HepG2 (cell line): ENCODE results near the gene FIZ1. TPM values are rescaled to one million over a fixed set of nuclear protein-coding genes. Genes with fewer than 3 reads are reported as not detected.
A peak's percentile ranks its signal among the peaks of the same experiment; 100 is the strongest.

Experiments
- CEBPZ ChIP-seq: IDR thresholded peaks from 2 replicates; pipeline ENCODE4 v1.6.1; 2012; ENCODE audit warnings: low read length, improper control_type of control experiment
- EHMT2 ChIP-seq: fragments of 200-600 bp; sonication (generic); IDR thresholded peaks from 2 replicates; pipeline ENCODE4 v1.7.0; 2017; ENCODE audit warnings: antibody characterized with exemption, low read depth, low read length, borderline replicate concordance
- HBP1 ChIP-seq: IDR thresholded peaks from 2 replicates; pipeline ENCODE4 v1.6.1; 2016; ENCODE audit warnings: low read depth, control low read depth
- IKZF4 ChIP-seq: sonication (generic); formaldehyde crosslinking; IDR thresholded peaks from 2 replicates; pipeline ENCODE4 v1.5.1; 2020; ENCODE audit warnings: borderline replicate concordance, mild to moderate bottlenecking, low read depth, missing genetic modification reagents; ENCODE audit errors: not compliant biosample characterization
- NCOA5 ChIP-seq: sonication (generic); formaldehyde crosslinking; IDR thresholded peaks from 2 replicates; pipeline ENCODE4 v1.4.0; 2020; ENCODE audit warnings: missing genetic modification reagents
- PRMT3 ChIP-seq: sonication (generic); formaldehyde crosslinking; IDR thresholded peaks from 2 replicates; pipeline ENCODE4 v1.8.1; 2022; ENCODE audit warnings: low read depth, mild to moderate bottlenecking, moderate library complexity, missing genetic modification reagents, borderline replicate concordance
- REPIN1 ChIP-seq: sonication (generic); formaldehyde crosslinking; IDR thresholded peaks from 2 replicates; pipeline ENCODE4 v1.8.0; 2022; ENCODE audit warnings: missing genetic modification reagents, low read depth, mild to moderate bottlenecking, borderline replicate concordance
- SP1 ChIP-seq, 2 experiments: fragments of 450-650 bp in 1 of 2; sonication (generic) in 1 of 2; formaldehyde crosslinking in 1 of 2; IDR thresholded peaks; 2 replicates each; pipeline versions ENCODE4 v1.4.0 to v1.6.1; 2016 to 2020; ENCODE audit warnings: missing genetic modification reagents in 1 of 2
- XRCC5 ChIP-seq: fragments of 200-400 bp; formaldehyde crosslinking; optimal IDR thresholded peaks from 2 replicates; pipeline ENCODE3; 2017; ENCODE audit warnings: mild to moderate bottlenecking, low read length
- polyA plus RNA-seq, 8 experiments: library from polyadenylated mRNA; depleted of rRNA in 3 of 8; stranded (reverse) in 7 of 8; unstranded in 1 of 8; fragments of >200 nt; fragmentation: Illumina TruSeq in 4 of 8; extraction: Trizol in 4 of 8; gene quantifications; 2 replicates each; pipeline versions ENCODE4 v1.2.1 to v1.2.3, GENCODE V29; 2011 to 2016; ENCODE audit warnings: low read depth in 4 of 8, missing spikeins in 1 of 8, mixed read lengths in 1 of 8; ENCODE audit not compliant: insufficient read depth in 1 of 8
- total RNA-seq, 5 experiments: library from RNA; depleted of rRNA; stranded (reverse); fragments of >200 nt; fragmentation: Illumina TruSeq; extraction: Trizol; gene quantifications; 2 replicates each; pipeline ENCODE4 v1.2.3, GENCODE V29; 2016; ENCODE audit warnings: low read depth in 1 of 5
- TF ChIP-seq, protein P1 (sequence below): IDR thresholded peaks from 2 replicates; pipeline ENCODE4 v1.6.1; 2016
- TF ChIP-seq, protein P2 (sequence below): sonication (generic); formaldehyde crosslinking; IDR thresholded peaks from 2 replicates; pipeline ENCODE4 v1.4.0; 2020; ENCODE audit warnings: missing genetic modification reagents, mild to moderate bottlenecking, borderline replicate concordance
- TF ChIP-seq, protein P3 (sequence below): sonication (generic); formaldehyde crosslinking; IDR thresholded peaks from 2 replicates; pipeline ENCODE4 v1.4.0; 2020; ENCODE audit warnings: low read depth, missing genetic modification reagents

Gene FIZ1
- total and polyA plus RNA-seq, 2 of the 13 experiments (the other 11 are each of a cell fraction or from before 2014, with no cell fraction given): 3.6 to 5.9 TPM

DNA sequence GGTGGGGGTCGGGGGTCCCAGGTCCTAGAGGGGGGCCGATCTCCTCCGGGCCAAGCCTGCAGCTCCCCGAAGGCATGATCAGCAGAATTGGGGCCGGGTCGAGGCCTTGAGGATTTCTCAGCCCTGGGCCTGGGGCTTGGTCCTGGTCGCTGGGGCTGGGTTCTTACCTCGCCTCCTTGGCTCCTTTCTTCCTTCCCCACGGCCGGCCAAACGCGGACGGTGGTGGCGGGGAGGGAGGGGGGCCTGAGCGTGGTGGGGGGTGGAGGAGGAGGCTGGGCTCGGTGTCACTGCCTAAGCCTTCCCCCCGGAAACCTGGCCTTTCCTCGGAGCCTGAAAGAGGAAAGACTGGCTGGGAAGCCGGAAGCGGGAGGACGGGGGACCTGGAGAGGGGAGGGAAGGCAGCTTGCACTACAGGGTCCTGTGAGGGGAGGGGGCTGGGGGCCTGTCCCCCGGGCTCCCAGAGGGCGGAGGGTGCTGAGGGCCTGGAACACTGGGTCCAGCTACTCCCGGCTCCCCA, 18.6 kb downstream of the FIZ1 start, which contains the start of gene ZNF579 (continued):
- TF ChIP-seq, protein P1, sequence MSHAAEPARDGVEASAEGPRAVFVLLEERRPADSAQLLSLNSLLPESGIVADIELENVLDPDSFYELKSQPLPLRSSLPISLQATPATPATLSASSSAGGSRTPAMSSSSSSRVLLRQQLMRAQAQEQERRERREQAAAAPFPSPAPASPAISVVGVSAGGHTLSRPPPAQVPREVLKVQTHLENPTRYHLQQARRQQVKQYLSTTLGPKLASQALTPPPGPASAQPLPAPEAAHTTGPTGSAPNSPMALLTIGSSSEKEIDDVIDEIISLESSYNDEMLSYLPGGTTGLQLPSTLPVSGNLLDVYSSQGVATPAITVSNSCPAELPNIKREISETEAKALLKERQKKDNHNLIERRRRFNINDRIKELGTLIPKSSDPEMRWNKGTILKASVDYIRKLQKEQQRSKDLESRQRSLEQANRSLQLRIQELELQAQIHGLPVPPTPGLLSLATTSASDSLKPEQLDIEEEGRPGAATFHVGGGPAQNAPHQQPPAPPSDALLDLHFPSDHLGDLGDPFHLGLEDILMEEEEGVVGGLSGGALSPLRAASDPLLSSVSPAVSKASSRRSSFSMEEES (CRISPR knock-in tag): no peak; the same call in 1 of the 2 replicates
- peak; percentile 5; the same call in 1 of the 2 replicates for TF ChIP-seq EHMT2
- TF ChIP-seq NCOA5 (CRISPR knock-in tag): no peak
- TF ChIP-seq, protein P2, sequence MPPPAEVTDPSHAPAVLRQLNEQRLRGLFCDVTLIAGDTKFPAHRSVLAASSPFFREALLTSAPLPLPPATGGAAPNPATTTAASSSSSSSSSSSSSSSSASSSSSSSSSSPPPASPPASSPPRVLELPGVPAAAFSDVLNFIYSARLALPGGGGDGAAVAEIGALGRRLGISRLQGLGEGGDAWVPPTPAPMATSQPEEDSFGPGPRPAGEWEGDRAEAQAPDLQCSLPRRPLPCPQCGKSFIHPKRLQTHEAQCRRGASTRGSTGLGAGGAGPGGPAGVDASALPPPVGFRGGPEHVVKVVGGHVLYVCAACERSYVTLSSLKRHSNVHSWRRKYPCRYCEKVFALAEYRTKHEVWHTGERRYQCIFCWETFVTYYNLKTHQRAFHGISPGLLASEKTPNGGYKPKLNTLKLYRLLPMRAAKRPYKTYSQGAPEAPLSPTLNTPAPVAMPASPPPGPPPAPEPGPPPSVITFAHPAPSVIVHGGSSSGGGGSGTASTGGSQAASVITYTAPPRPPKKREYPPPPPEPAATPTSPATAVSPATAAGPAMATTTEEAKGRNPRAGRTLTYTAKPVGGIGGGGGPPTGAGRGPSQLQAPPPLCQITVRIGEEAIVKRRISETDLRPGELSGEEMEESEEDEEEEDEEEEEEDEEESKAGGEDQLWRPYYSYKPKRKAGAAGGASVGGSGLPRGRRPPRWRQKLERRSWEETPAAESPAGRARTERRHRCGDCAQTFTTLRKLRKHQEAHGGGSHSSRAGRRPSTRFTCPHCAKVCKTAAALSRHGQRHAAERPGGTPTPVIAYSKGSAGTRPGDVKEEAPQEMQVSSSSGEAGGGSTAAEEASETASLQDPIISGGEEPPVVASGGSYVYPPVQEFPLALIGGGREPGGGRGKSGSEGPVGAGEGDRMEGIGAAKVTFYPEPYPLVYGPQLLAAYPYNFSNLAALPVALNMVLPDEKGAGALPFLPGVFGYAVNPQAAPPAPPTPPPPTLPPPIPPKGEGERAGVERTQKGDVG: no peak
- TF ChIP-seq XRCC5: peak; percentile 56
- no peak for TF ChIP-seq CEBPZ
- TF ChIP-seq, protein P3, sequence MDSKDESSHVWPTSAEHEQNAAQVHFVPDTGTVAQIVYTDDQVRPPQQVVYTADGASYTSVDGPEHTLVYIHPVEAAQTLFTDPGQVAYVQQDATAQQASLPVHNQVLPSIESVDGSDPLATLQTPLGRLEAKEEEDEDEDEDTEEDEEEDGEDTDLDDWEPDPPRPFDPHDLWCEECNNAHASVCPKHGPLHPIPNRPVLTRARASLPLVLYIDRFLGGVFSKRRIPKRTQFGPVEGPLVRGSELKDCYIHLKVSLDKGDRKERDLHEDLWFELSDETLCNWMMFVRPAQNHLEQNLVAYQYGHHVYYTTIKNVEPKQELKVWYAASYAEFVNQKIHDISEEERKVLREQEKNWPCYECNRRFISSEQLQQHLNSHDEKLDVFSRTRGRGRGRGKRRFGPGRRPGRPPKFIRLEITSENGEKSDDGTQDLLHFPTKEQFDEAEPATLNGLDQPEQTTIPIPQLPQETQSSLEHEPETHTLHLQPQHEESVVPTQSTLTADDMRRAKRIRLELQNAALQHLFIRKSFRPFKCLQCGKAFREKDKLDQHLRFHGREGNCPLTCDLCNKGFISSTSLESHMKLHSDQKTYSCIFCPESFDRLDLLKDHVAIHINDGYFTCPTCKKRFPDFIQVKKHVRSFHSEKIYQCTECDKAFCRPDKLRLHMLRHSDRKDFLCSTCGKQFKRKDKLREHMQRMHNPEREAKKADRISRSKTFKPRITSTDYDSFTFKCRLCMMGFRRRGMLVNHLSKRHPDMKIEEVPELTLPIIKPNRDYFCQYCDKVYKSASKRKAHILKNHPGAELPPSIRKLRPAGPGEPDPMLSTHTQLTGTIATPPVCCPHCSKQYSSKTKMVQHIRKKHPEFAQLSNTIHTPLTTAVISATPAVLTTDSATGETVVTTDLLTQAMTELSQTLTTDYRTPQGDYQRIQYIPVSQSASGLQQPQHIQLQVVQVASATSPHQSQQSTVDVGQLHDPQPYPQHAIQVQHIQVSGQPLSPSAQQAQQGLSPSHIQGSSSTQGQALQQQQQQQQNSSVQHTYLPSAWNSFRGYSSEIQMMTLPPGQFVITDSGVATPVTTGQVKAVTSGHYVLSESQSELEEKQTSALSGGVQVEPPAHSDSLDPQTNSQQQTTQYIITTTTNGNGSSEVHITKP (CRISPR knock-in tag): peak; percentile 27; the same call in 1 of the 2 replicates
- peak; percentile 90; the same call in 1 of the 2 replicates for TF ChIP-seq HBP1 (CRISPR knock-in tag)
- 0 out of 2 replicates have a peak, but pooled peaks have one; percentile 45 for TF ChIP-seq REPIN1 (CRISPR knock-in tag)
- TF ChIP-seq SP1 (IDR thresholded peaks at IDR 0.05): no peak
- TF ChIP-seq SP1 (CRISPR knock-in tag; IDR thresholded peaks at IDR 0.05): peak; percentile 69; the same call in 1 of the 2 replicates
- TF ChIP-seq PRMT3 (CRISPR knock-in tag): peak; percentile 10; the same call in 1 of the 2 replicates
- no peak for TF ChIP-seq IKZF4 (CRISPR knock-in tag)
